Karpas-422 (cell line): ENCODE data around the gene KCNJ6. TPM values are rescaled to one million over a fixed set of nuclear protein-coding genes. Genes with fewer than 3 reads are reported as not detected.

Experiments
- DNase-seq: peaks from one replicate; pipeline ENCODE4 v3.0.0-alpha.2; 2015
- H2AFZ ChIP-seq: fragments of 200-600 bp; sonication (generic); 2 replicates; pipeline ENCODE4 v1.6.1; 2014; ENCODE audit warnings: antibody characterized with exemption, low read length, mixed read lengths
- H3K27ac ChIP-seq: fragments of 200-600 bp; sonication (generic); 2 replicates; pipeline ENCODE4 v1.5.1; 2014; ENCODE audit warnings: mild to moderate bottlenecking, low read length, moderate library complexity
- H3K27me3 ChIP-seq: fragments of 200-600 bp; sonication (generic); 2 replicates; pipeline ENCODE4 v1.6.1; 2014; ENCODE audit warnings: low read length, mixed read lengths
- H3K36me3 ChIP-seq: fragments of 200-600 bp; sonication (generic); 2 replicates; pipeline ENCODE4 v1.6.1; 2014; ENCODE audit warnings: low read length, mixed read lengths; ENCODE audit not compliant: insufficient read depth
- H3K4me1 ChIP-seq: fragments of 200-600 bp; sonication (generic); 2 replicates; pipeline ENCODE4 v1.6.1; 2014; ENCODE audit warnings: mild to moderate bottlenecking, low read length, mixed read lengths
- H3K4me2 ChIP-seq: fragments of 200-600 bp; sonication (generic); 2 replicates; pipeline ENCODE4 v1.6.1; 2014; ENCODE audit warnings: low read length, low read depth, mild to moderate bottlenecking; ENCODE audit not compliant: poor library complexity, severe bottlenecking
- H3K4me3 ChIP-seq: fragments of 200-600 bp; sonication (generic); 2 replicates; pipeline ENCODE4 v1.5.1; 2014; ENCODE audit warnings: mild to moderate bottlenecking, antibody characterized with exemption, low read length, mixed read lengths
- H3K79me2 ChIP-seq: fragments of 200-600 bp; sonication (generic); 2 replicates; pipeline ENCODE4 v1.6.1; 2014; ENCODE audit warnings: mild to moderate bottlenecking, low read length, mixed read lengths
- H3K9ac ChIP-seq: fragments of 200-600 bp; sonication (generic); 2 replicates; pipeline ENCODE4 v1.6.0; 2014; ENCODE audit warnings: low read length
- H3K9me2 ChIP-seq: fragments of 200-600 bp; sonication (generic), shearing (Covaris generic); replicated peaks from 2 replicates; pipeline ENCODE4 v1.6.0; 2014; ENCODE audit warnings: mild to moderate bottlenecking, low read length, moderate library complexity; ENCODE audit not compliant: insufficient read depth
- H3K9me3 ChIP-seq: fragments of 300-700, 200-600 bp; sonication (generic); 2 replicates; pipeline ENCODE4 v1.6.1; 2014; ENCODE audit warnings: low read length, mixed read lengths
- H4K20me1 ChIP-seq: fragments of 200-600 bp; sonication (generic); 2 replicates; pipeline ENCODE4 v1.6.1; 2014; ENCODE audit warnings: mild to moderate bottlenecking, antibody characterized with exemption, low read length, low read depth; ENCODE audit not compliant: insufficient read depth
- total RNA-seq: library from RNA; depleted of rRNA; stranded (reverse); fragments of >200 nt; shearing (Covaris generic); gene quantifications from 2 replicates; pipeline ENCODE4 v1.2.3, GENCODE V29; 2014; ENCODE audit warnings: low replicate concordance

The KCNJ6 gene
- total RNA-seq, 1 experiment from 2014 or later: not detected

DNA sequence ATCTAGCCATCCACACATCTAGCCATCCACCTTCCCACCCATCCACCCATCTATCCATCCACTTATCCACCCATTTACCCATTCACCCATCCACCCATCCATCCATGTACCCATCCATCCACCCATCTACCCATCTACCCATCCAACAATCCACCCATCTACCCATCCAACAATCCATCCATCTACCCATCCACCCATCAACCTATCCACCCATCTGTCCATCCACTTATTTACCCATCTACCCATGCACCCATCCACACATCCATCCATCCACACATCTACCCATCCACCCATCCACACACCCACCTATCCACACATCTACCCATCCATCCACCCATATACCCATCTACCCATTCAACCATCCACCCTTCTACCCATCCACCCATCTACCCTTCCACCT, 311.3 kb downstream of the KCNJ6 start:
- H3K4me3 ChIP-seq: no peak overlapping the region
- H3K27me3 ChIP-seq: peaks cover 3% of the 10 kb centered on the region; the same call in 1 of the 2 replicates
- DNase-seq: no peak
- H3K4me2 ChIP-seq: no peak overlapping the region
- no peaks in the 10 kb centered on the region for H3K36me3 ChIP-seq
- H2AFZ ChIP-seq: no peak overlapping the region
- H4K20me1 ChIP-seq: no peaks in the 10 kb centered on the region
- no peak overlapping the region for H3K27ac ChIP-seq
- no peaks in the 10 kb centered on the region for H3K79me2 ChIP-seq
- no peak overlapping the region for H3K9ac ChIP-seq
- no peaks in the 10 kb centered on the region; the same call in 1 of the 2 replicates for H3K9me2 ChIP-seq
- no peaks in the 10 kb centered on the region for H3K4me1 ChIP-seq
- no peaks in the 10 kb centered on the region for H3K9me3 ChIP-seq

DNA sequence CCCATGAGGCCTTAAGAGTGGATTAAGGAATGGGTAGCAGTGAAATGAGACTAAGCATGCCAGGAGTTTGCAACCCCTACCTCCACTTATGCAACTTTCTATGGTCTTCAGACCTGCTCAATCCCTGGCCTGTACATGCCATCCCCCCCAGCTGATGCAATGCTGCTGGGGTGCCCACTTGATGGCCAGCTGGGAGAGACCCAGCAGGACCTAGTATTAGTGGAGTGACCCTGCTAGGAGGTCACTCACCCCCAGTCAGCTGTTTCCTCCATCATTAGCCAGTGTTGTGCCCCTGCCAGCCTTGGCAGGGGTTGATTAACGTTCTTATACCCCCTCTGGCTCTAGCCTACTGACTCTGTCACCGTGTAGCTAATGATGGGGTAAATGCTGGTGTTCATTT, 313.1 kb downstream of the KCNJ6 start:
- no peaks in the 10 kb centered on the region for H3K79me2 ChIP-seq
- no peak for DNase-seq
- H3K9ac ChIP-seq: no peak overlapping the region
- no peaks in the 10 kb centered on the region for H3K9me3 ChIP-seq
- H3K36me3 ChIP-seq: no peaks in the 10 kb centered on the region
- H3K9me2 ChIP-seq: no peaks in the 10 kb centered on the region; the same call in 1 of the 2 replicates
- no peak overlapping the region for H3K27ac ChIP-seq
- no peak overlapping the region for H2AFZ ChIP-seq
- H3K4me1 ChIP-seq: no peaks in the 10 kb centered on the region
- H3K27me3 ChIP-seq: peaks cover 3% of the 10 kb centered on the region; the same call in 1 of the 2 replicates
- H4K20me1 ChIP-seq: no peaks in the 10 kb centered on the region
- H3K4me2 ChIP-seq: no peak overlapping the region
- H3K4me3 ChIP-seq: no peak overlapping the region

DNA sequence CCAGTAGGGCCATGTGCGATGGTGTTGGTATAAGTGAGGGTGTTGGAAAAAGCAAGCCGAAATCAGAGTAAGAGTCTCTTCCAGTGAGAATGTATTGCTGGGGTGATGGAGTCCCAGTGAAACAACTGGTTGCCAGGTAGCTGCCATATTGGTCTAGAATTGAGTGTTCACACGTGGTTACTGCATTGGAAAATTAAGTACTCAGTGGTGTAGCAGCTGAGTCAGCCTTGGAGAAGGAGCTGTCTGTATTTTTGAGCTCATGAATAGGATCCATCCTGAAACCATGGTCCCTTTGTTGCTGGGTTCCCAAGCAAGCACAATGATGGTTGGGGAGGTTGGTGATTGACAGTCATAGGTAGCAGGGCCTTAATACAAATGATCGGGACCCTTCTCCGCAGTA, 314.3 kb downstream of the KCNJ6 start:
- Histone ChIP-seq H3K79me2 (no peaks in the 10 kb centered on the region), H3K9me2 (no peaks in the 10 kb centered on the region; the same call in 1 of the 2 replicates), H4K20me1 (no peaks in the 10 kb centered on the region), H3K9me3 (no peaks in the 10 kb centered on the region), H3K27ac (no peak overlapping the region), H3K36me3 (no peaks in the 10 kb centered on the region), H3K27me3 (peaks cover 3% of the 10 kb centered on the region; the same call in 1 of the 2 replicates), H3K4me2 (no peak overlapping the region), H3K4me1 (no peaks in the 10 kb centered on the region), H3K4me3 (no peak overlapping the region), H3K9ac (no peak overlapping the region), H2AFZ (no peak overlapping the region)
- no peak for DNase-seq

DNA sequence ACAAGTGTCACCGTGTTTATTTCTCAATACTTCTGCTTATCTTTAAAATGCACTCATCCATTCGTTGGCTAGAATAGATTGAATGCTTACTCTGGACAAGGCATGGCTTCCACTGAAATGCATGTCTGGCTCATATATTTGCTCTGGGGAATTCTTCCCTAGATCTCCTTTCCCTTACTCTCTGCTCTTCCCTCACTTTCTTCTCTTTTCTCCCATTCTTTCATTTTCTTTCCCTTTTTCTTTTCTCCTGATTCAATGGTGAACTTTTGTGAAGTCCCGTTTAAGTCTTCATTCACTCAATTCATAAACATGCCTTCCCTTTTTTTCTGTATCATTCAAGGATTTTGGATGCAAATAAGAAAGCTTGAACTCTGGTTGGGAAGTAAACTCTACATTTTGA, 315.2 kb downstream of the KCNJ6 start:
- no peak overlapping the region for H3K4me2 ChIP-seq
- H3K79me2 ChIP-seq: no peaks in the 10 kb centered on the region
- H2AFZ ChIP-seq: no peak overlapping the region
- no peak overlapping the region for H3K9ac ChIP-seq
- H3K4me1 ChIP-seq: no peaks in the 10 kb centered on the region
- H3K36me3 ChIP-seq: no peaks in the 10 kb centered on the region
- no peaks in the 10 kb centered on the region for H4K20me1 ChIP-seq
- no peaks in the 10 kb centered on the region for H3K9me3 ChIP-seq
- no peak for DNase-seq
- H3K9me2 ChIP-seq: no peaks in the 10 kb centered on the region; the same call in 1 of the 2 replicates
- no peak overlapping the region for H3K4me3 ChIP-seq
- H3K27me3 ChIP-seq: peaks cover 3% of the 10 kb centered on the region; the same call in 1 of the 2 replicates
- no peak overlapping the region for H3K27ac ChIP-seq

DNA sequence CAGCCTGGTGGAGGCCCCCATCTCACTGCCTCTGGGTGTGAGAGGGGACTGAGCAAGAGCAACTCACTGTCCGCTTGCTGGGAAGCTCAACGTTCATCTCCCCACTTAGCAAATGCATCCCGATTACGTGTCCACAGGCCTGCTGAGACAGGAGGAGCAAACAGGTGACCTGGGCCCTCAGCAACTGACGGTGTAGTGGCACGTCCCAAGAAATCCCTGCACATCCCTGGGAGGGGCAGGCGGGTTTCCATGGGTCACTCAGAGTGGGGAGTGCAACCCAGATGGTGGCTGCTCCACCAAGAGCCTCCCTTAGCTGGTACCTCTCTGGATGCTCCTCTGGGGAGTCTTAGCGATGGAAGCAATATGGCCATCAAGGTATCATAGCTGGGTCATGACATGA, 320.3 kb downstream of the KCNJ6 start:
- Histone ChIP-seq H2AFZ (no peak overlapping the region), H3K9ac (no peak overlapping the region), H3K36me3 (no peaks in the 10 kb centered on the region), H3K4me1 (no peaks in the 10 kb centered on the region), H3K27me3 (0 out of 2 replicates have a peak, but pooled peaks cover 3% of the 10 kb centered on the region), H4K20me1 (no peaks in the 10 kb centered on the region), H3K4me2 (no peak overlapping the region), H3K27ac (no peak overlapping the region), H3K9me3 (no peaks in the 10 kb centered on the region), H3K4me3 (no peak overlapping the region), H3K9me2 (no peaks in the 10 kb centered on the region), H3K79me2 (no peaks in the 10 kb centered on the region)
- DNase-seq: no peak

DNA sequence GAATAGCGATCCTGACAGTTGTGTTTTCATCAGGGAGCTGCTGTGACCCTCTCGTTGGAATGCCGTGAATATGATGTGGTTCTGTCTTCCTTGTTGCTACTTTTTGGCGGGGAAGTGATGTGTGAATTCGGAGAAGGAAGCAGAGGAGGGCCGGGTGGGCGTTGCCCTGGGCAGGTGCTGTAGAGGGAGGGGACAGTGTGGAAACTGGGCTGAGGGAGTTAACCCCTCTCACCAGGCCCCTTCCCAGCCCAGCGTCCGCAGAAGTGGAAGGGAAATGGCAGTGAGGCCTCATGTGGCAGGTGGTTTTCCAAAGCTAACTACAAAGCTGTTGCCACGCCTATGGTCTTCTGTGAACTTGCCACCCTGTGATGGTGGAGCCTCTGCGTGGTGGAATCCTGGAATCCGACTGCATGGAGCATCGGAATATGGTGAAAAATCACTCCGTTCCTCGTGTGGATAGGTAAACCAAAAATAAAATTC, 321.7 kb downstream of the KCNJ6 start:
- no peaks in the 10 kb centered on the region for H3K9me3 ChIP-seq
- no peak overlapping the region for H2AFZ ChIP-seq
- no peaks in the 10 kb centered on the region for H4K20me1 ChIP-seq
- no peaks in the 10 kb centered on the region for H3K9me2 ChIP-seq
- no peaks in the 10 kb centered on the region for H3K36me3 ChIP-seq
- H3K4me3 ChIP-seq: no peak overlapping the region
- no peak overlapping the region for H3K4me2 ChIP-seq
- no peaks in the 10 kb centered on the region for H3K27me3 ChIP-seq
- no peaks in the 10 kb centered on the region for H3K4me1 ChIP-seq
- H3K79me2 ChIP-seq: no peaks in the 10 kb centered on the region
- no peak overlapping the region for H3K27ac ChIP-seq
- no peak for DNase-seq
- H3K9ac ChIP-seq: no peak overlapping the region

DNA sequence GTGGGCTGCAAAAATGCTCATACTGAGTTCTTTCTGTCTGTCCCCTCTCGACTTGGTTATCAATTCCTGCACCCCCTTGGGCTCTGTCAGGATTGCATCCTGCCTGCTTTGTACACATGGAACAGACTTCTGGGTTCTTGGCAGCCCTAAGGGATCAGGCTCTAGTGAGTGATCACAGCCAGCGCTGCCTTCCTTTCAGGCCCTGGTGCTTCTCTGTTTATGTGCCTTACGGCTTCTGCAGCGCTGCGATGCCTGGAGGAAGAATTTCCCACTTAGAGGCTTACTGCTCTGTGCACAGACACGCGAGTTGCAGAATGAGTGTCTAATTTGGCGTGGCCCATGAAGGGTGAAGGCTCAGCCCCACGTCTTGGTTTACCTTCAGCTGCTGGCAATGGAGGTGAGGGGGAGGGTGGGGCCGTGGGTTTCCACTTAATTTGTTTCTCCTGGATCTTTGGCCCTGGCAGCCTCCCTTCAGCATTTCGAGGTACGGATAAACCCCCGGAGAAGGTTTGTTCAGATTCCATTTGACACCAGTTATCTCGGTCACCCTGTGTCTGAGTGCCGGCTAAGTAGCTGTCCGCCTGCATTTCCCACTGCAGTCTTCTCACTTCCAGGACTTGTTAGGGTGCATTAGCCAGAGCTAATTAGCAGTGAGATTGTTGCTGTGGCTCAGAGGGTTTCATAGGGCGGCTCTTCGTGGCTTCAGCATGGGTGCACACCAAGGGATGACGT, 322.4 kb downstream of the KCNJ6 start:
- Histone ChIP-seq H3K9me2 (no peaks in the 10 kb centered on the region), H4K20me1 (no peaks in the 10 kb centered on the region), H3K27me3 (no peaks in the 10 kb centered on the region), H3K4me3 (no peak overlapping the region), H3K27ac (no peak overlapping the region), H3K4me1 (no peaks in the 10 kb centered on the region), H3K79me2 (no peaks in the 10 kb centered on the region), H3K9me3 (no peaks in the 10 kb centered on the region), H3K4me2 (no peak overlapping the region), H3K36me3 (no peaks in the 10 kb centered on the region), H2AFZ (no peak overlapping the region), H3K9ac (no peak overlapping the region)
- no peak for DNase-seq

DNA sequence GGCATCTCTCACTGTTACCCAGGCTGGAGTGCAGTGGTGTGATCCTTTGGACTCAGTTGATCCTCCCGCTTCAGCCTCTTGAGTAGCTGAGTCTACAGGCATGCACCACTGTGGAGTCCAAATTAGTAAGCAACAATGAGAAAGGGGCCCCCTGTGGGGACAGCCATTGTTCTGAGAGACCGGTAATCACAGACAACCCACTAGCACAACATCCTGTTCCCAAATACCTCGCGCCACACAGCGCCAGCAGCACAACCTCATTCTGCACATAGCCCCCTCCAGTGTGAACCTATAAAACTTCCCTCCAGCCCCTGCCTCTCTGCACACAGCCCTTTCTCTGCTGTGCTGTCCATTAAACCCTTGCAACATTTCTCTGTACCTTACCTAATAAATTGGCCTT, 323.2 kb downstream of the KCNJ6 start:
- H3K9me3 ChIP-seq: no peaks in the 10 kb centered on the region
- H3K27ac ChIP-seq: no peak overlapping the region
- H3K9ac ChIP-seq: no peak overlapping the region
- no peaks in the 10 kb centered on the region for H3K36me3 ChIP-seq
- H3K27me3 ChIP-seq: no peaks in the 10 kb centered on the region
- no peaks in the 10 kb centered on the region for H4K20me1 ChIP-seq
- no peaks in the 10 kb centered on the region for H3K9me2 ChIP-seq
- H3K4me2 ChIP-seq: no peak overlapping the region
- H3K79me2 ChIP-seq: no peaks in the 10 kb centered on the region
- no peak overlapping the region for H2AFZ ChIP-seq
- H3K4me1 ChIP-seq: no peaks in the 10 kb centered on the region
- no peak for DNase-seq
- H3K4me3 ChIP-seq: no peak overlapping the region
